ENCODE data around the gene GHSR. TPM values are rescaled to one million over a fixed set of nuclear protein-coding genes. Genes with fewer than 3 reads are reported as not detected.

Gene GHSR
- polyA plus RNA-seq, 3 donors from 2014 or later: 2.1 to 4.3 TPM; not detected in 1

- Mint-ChIP-seq H3K36me3 (no peaks in the 10 kb centered on the region), H3K4me1 (no peaks in the 10 kb centered on the region), H3K9me3 (no peaks in the 10 kb centered on the region), H3K27me3 (ENCODE audit: low read depth in 3 of 3) (peaks cover 2 to 11% (median 5%) of the 10 kb centered on the region in 3 donors), H3K27ac (no peak overlapping the region), H3K4me3 (no peak overlapping the region)
- DNase-seq: no peak
These were observed 8.1 kb upstream of the GHSR start for GRCh38 chr3:172456404-172456803.

GRCh38 chr3:172454180-172454579, 5.9 kb upstream of the GHSR start:
- Mint-ChIP-seq H3K27ac (no peak overlapping the region), H3K4me1 (peaks cover 9 to 11% of the 10 kb centered on the region in 2 donors), H3K27me3 (ENCODE audit: low read depth in 3 of 3) (peaks cover 13 to 21% (median 16%) of the 10 kb centered on the region in 3 donors), H3K4me3 (no peak overlapping the region), H3K36me3 (no peaks in the 10 kb centered on the region), H3K9me3 (peaks cover 0 to under 1% (median 0%) of the 10 kb centered on the region in 6 donors)
- no peak for DNase-seq

- Mint-ChIP-seq H3K4me1 (peaks cover 35 to 36% of the 10 kb centered on the region in 2 donors), H3K4me3 (peak overlapping the region; percentile 67 to 90 (median 85)), H3K27me3 (ENCODE audit: low read depth in 3 of 3) (peaks cover 29 to 47% (median 37%) of the 10 kb centered on the region in 3 donors), H3K9me3 (peaks cover 0 to 13% (median 0%) of the 10 kb centered on the region in 6 donors), H3K27ac (peak overlapping the region in 3 of 6 donors; percentile 11 to 92 (median 51)), H3K36me3 (peaks cover 0 to 11% (median 0%) of the 10 kb centered on the region in 3 donors)
- peak; percentile 10 to 19 (median 14) for DNase-seq
These were observed 1.4 kb upstream of the GHSR start for GRCh38 chr3:172449466-172450149.

GRCh38 chr3:172448661-172449465, 607 bp upstream of the GHSR start:
- peak in 2 of 3 donors; percentile 9 to 10 for DNase-seq
- H3K27ac Mint-ChIP-seq: peak overlapping the region in 4 of 6 donors; percentile 11 to 92 (median 54)
- peak overlapping the region; percentile 83 to 90 (median 86) for H3K4me3 Mint-ChIP-seq
- H3K4me1 Mint-ChIP-seq: peaks cover 35 to 36% of the 10 kb centered on the region in 2 donors
- H3K9me3 Mint-ChIP-seq: peaks cover 0 to 13% (median 0%) of the 10 kb centered on the region in 6 donors
- peaks cover 29 to 43% (median 35%) of the 10 kb centered on the region in 3 donors for H3K27me3 Mint-ChIP-seq (ENCODE audit: low read depth in 3 of 3)
- H3K36me3 Mint-ChIP-seq: peaks cover 0 to 11% (median 0%) of the 10 kb centered on the region in 3 donors

GRCh38 chr3:172446198-172446597, 2.1 kb downstream of the GHSR start:
- Mint-ChIP-seq H3K4me3 (peak overlapping the region in 1 of 5 donors; percentile 33), H3K27me3 (ENCODE audit: low read depth in 3 of 3) (peaks cover 28 to 46% (median 32%) of the 10 kb centered on the region in 3 donors), H3K27ac (peak overlapping the region in 1 of 6 donors; percentile 17), H3K4me1 (peaks cover 35 to 36% of the 10 kb centered on the region in 2 donors), H3K9me3 (peaks cover 0 to 13% (median 0%) of the 10 kb centered on the region in 6 donors), H3K36me3 (peaks cover 0 to 11% (median 0%) of the 10 kb centered on the region in 3 donors)
- no peak for DNase-seq

- peak overlapping the region in 1 of 5 donors; percentile 28 for H3K4me3 Mint-ChIP-seq
- peaks cover 0 to 13% (median 0%) of the 10 kb centered on the region in 6 donors for H3K9me3 Mint-ChIP-seq
- H3K4me1 Mint-ChIP-seq: peaks cover 31 to 33% of the 10 kb centered on the region in 2 donors
- peaks cover 0 to 11% (median 0%) of the 10 kb centered on the region in 3 donors for H3K36me3 Mint-ChIP-seq
- DNase-seq: no peak
- H3K27me3 Mint-ChIP-seq (ENCODE audit: low read depth in 3 of 3): peaks cover 22 to 45% (median 25%) of the 10 kb centered on the region in 3 donors
- no peak overlapping the region for H3K27ac Mint-ChIP-seq
These were observed 3.4 kb downstream of the GHSR start for GRCh38 chr3:172444821-172445220.

- H3K27me3 Mint-ChIP-seq (ENCODE audit: low read depth in 3 of 3): peaks cover 3 to 32% (median 13%) of the 10 kb centered on the region in 3 donors
- no peak overlapping the region for H3K27ac Mint-ChIP-seq
- peaks cover 11% of the 10 kb centered on the region in 2 donors for H3K4me1 Mint-ChIP-seq
- H3K9me3 Mint-ChIP-seq: peaks cover 0 to 6% (median 0%) of the 10 kb centered on the region in 6 donors
- peaks cover 0 to 7% (median 3%) of the 10 kb centered on the region in 3 donors for H3K36me3 Mint-ChIP-seq
- DNase-seq: no peak
- H3K4me3 Mint-ChIP-seq: no peak overlapping the region
These were observed 5.7 kb downstream of the GHSR start for GRCh38 chr3:172442606-172443005.

GRCh38 chr3:172441581-172441980, 6.7 kb downstream of the GHSR start:
- DNase-seq: no peak
- Mint-ChIP-seq H3K4me1 (peaks cover under 1 to 1% of the 10 kb centered on the region in 2 donors), H3K27ac (no peak overlapping the region), H3K4me3 (no peak overlapping the region), H3K9me3 (peaks cover 0 to 6% (median 0%) of the 10 kb centered on the region in 6 donors), H3K36me3 (peaks cover 0 to 4% (median 3%) of the 10 kb centered on the region in 3 donors), H3K27me3 (ENCODE audit: low read depth in 3 of 3) (peaks cover 2 to 25% (median 8%) of the 10 kb centered on the region in 3 donors)

- peaks cover 0 to 26% (median 3%) of the 10 kb centered on the region in 3 donors for H3K27me3 Mint-ChIP-seq (ENCODE audit: low read depth in 3 of 3)
- H3K4me3 Mint-ChIP-seq: no peak overlapping the region
- H3K4me1 Mint-ChIP-seq: no peaks in the 10 kb centered on the region
- peaks cover 3 to 10% (median 6%) of the 10 kb centered on the region in 3 donors for H3K36me3 Mint-ChIP-seq
- H3K27ac Mint-ChIP-seq: no peak overlapping the region
- peaks cover 0 to 8% (median 3%) of the 10 kb centered on the region in 6 donors for H3K9me3 Mint-ChIP-seq
- no peak for DNase-seq
These were observed 10.1 kb downstream of the GHSR start for GRCh38 chr3:172438186-172438585.

- no peak for DNase-seq
- peaks cover 3 to 10% (median 6%) of the 10 kb centered on the region in 3 donors for H3K36me3 Mint-ChIP-seq
- H3K27ac Mint-ChIP-seq: no peak overlapping the region
- peaks cover 2 to 9% (median 6%) of the 10 kb centered on the region in 6 donors for H3K9me3 Mint-ChIP-seq
- H3K27me3 Mint-ChIP-seq (ENCODE audit: low read depth in 3 of 3): peaks cover 0 to 26% (median 4%) of the 10 kb centered on the region in 3 donors
- H3K4me3 Mint-ChIP-seq: no peak overlapping the region
- no peaks in the 10 kb centered on the region for H3K4me1 Mint-ChIP-seq
These were observed 10.5 kb downstream of the GHSR start for GRCh38 chr3:172437713-172438112.

- DNase-seq: no peak
- Mint-ChIP-seq H3K4me1 (no peaks in the 10 kb centered on the region), H3K4me3 (no peak overlapping the region), H3K36me3 (peaks cover 0 to 12% (median 4%) of the 10 kb centered on the region in 3 donors), H3K9me3 (peaks cover 0 to 9% (median 0%) of the 10 kb centered on the region in 6 donors), H3K27me3 (ENCODE audit: low read depth in 3 of 3) (peaks cover 4 to 12% (median 4%) of the 10 kb centered on the region in 3 donors), H3K27ac (no peak overlapping the region)
These were observed 32.9 kb downstream of the GHSR start for GRCh38 chr3:172415323-172415722.

- Mint-ChIP-seq H3K27ac (no peak overlapping the region), H3K4me3 (no peak overlapping the region), H3K36me3 (peaks cover 0 to 6% (median 4%) of the 10 kb centered on the region in 3 donors), H3K9me3 (peaks cover 0 to 9% (median 0%) of the 10 kb centered on the region in 6 donors), H3K27me3 (ENCODE audit: low read depth in 3 of 3) (peaks cover 2 to 11% (median 4%) of the 10 kb centered on the region in 3 donors), H3K4me1 (no peaks in the 10 kb centered on the region)
- no peak for DNase-seq
These were observed 36.7 kb downstream of the GHSR start for GRCh38 chr3:172411478-172411947.

- Mint-ChIP-seq H3K27ac (no peak overlapping the region), H3K27me3 (ENCODE audit: low read depth in 3 of 3) (peaks cover 2 to 11% (median 4%) of the 10 kb centered on the region in 3 donors), H3K4me1 (no peaks in the 10 kb centered on the region), H3K36me3 (peaks cover 0 to 5% (median 3%) of the 10 kb centered on the region in 3 donors), H3K4me3 (no peak overlapping the region), H3K9me3 (peaks cover 0 to 8% (median 0%) of the 10 kb centered on the region in 6 donors)
- DNase-seq: no peak
These were observed 37.4 kb downstream of the GHSR start for GRCh38 chr3:172410702-172411477.

All from immature natural killer cell (primary cell).